NCI-H1048 (cell line): ENCODE measurements around the gene LPAR5.
"Not testable (repeated sequence)": the region's sequence is repeated elsewhere in the genome, so short reads cannot be mapped to it uniquely, and the experiment has no call there.

Experiments used
- DNase-seq: peaks from one replicate; lab custom pipeline; 2025; lab: John Stamatoyannopoulos, UW

Gene LPAR5

GRCh38 chr12:6606331-6607131 lies 29.2 kb downstream of the LPAR5 start:
- no peak for DNase-seq

DNA sequence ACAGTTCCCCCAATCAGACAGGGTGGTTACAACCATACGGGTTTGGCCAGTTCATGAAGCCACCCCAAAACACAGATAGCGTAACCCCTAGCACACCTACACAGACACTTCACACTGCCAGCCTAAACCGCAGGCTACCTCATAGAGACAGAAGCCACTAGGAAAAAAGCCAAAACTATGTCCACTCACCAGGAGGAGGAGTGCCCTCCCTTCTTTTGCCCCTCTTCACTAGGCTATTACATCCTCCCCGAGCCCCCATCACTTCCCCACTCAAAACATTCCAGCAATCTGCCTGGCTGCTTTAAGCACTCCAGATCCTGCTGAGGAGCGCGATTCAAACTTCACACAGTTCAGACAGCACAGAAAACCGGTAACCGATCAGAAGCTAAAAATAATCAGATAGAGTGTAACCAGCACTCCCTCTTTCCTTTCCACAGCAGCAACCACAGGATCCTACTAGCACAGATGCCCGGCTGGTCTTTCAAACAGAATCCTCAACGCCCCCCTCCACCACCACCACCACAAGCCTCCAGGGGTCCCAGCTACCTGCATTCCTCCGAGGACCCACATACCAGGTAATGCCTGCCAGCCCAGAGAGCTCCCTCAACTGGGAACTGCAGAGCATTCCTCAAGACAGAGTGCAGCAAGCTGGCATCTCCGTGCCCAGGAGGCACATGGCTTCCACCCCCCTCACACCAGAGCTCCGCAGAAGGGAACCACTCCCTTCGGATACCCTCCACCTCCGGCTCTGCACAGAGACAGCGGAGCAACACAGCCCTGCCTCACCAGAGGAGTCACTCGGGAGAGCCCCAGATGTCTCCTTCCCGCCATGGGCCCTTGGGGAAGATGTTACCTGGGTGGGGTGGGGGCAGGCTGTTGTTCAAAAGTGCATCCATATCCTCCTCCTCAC lies 30.1 kb downstream of the LPAR5 start:
- no peak for DNase-seq

DNA sequence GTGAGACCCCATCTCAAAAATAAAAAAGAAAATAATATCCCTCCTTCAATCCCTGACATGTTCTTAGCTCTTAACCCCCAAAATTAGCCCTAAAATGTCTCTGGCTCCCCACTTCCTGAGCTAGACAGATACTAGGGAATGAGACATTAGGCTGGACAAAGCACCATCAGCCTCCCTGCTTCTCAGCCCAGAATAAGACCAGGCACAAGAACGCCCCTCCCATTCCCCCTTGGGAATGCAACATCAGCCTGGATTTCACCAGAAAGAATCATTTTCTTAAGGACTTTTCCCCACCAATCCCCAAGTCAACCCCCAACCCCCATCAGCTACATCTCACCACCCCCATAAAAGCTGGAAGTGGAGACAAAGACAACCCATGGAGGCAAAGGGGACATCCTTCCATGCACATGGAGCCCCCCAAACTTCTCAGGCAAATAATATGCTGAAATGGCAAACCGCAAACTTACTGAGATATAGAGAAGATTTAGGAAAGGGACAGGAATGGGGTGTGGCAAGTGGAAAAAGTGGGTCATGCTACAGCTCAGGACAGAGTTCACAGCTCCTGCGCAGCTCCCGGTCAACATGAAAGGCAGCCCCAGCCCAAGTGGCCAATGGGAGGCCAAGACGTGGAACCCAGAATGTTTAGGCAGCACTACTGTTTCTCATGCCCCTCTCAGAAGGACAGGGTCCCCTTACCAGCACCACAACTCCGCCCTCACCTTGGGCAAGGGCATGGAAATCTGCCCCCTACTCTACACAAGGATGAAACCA lies 31.3 kb downstream of the LPAR5 start:
- DNase-seq: no peak

DNA sequence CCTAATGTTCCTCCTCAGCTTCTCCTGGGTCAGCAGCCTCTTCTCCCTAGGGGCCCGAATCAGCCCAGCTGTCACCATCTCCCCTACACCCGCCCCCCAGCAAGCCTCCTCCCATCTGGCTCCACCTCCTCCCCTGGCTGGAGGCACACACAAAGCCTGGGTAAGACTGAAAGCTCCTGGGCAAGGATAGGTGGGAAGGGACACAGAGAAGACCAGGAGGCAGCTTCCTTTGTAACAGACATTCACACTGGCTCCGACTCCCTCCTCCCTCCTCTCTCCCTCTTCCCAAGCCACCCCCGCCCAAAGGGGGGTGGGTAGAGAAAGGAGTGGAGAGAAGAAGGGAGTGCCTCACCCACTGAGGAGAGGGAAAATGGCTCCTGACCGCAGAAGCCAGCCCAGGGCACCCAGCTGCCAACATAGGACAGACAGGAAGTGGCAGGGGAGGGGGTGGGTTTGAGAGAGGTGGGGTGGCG lies 32.6 kb downstream of the LPAR5 start:
- no peak for DNase-seq

- no peak for DNase-seq
These were observed 33.2 kb downstream of the LPAR5 start for GRCh38 chr12:6602526-6602925.

DNA sequence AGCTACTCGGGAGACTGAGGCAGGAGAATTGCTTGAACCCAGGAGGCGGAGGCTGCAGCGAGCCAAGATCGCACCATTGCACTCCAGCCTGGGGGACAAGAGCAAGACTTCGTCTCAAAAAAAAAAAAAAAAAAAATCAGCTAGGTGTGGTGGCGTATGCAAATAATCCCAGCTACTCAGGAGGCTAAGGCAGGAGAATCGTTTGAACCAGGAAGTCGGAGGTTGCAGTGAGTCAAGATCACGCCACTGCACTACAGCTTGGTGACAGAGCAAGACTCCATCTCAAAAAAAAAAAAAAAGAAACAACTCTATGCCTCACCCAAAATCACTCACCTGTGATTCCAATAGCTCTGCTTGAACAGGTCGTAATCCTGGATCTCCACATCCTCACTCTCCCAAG lies 40.1 kb downstream of the LPAR5 start:
- not testable (repeated sequence) for DNase-seq

- no peak for DNase-seq
These were observed 43.7 kb downstream of the LPAR5 start for GRCh38 chr12:6592087-6592486.

GRCh38 chr12:6586569-6586968 lies 49.2 kb downstream of the LPAR5 start:
- DNase-seq: not testable (repeated sequence)

GRCh38 chr12:6584293-6584692 lies 51.5 kb downstream of the LPAR5 start:
- no peak for DNase-seq

DNA sequence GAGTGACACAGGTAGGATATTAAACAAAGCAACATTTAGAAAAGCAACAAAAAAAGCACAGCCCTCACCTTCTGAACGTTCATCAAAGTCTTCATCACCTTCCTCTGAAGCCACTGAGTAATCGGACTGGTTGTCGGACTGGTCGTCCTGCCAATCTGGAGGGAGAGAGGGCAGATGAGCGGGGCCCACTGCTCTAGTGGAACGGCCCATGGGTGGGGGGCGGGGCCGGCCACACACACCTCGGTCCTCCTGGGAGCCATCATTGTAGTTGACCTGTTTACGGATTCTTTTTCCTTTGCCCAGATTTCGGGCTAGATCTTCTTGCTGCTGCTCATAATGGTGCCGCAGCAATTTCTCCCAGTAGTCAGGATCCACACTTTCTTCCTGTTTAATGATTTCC lies 52.8 kb downstream of the LPAR5 start:
- no peak for DNase-seq

DNA sequence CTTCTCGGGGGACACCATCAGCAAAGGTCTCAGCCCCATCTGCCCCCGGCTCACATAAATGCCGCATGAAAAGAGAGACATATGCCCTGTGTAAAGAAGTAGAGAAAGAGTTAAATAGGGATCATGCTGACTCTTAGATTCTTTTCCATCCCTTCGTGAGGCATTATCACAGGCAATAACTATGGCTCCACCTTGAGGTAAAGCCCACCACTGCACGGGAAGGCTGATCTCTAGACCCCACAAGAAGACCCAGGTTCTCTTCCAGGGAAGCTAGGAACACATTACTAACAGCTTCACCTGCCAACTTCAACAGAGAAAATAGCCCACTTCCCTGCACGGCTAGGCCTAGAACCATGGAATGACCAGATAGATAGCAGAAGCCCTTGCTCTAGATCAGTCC lies 53.6 kb downstream of the LPAR5 start:
- DNase-seq: no peak

- no peak for DNase-seq
These were observed 60.1 kb downstream of the LPAR5 start for GRCh38 chr12:6575648-6576047.

DNA sequence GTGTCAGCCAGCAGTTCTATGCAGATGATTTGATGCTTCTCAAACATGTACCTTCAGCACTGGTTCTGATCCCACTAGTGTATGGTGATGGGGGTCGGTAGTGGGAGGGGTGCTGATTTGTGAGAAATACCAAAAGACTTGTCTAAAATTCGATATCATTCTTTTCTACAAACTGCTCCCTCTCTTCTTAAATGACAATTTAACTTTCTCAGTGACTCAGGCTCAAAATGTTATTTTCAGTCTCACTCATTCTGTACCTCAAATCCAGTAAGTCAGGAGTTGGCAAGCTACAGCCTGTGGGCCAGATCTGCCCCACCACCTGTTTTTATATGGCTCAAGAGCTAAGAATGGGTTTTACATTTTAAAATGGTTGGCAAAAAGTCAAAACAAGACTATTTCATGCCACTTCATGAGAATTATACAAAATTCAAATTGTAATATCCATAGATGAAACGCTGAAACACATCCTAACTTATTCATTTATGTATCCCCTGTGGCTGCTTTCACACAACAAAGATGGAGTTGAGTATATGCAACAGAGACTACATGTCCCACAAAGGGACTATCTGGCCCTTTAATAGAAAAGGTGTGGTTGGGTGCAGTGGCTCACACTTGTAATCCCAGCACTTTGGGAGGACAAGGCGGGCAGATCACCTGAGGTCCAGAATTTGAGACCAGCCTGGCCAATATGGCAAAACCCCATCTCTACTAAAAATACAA lies 61.0 kb downstream of the LPAR5 start:
- DNase-seq: no peak

GRCh38 chr12:6573001-6573400 lies 62.8 kb downstream of the LPAR5 start:
- DNase-seq: no peak

- DNase-seq: no peak
These were observed 65.4 kb downstream of the LPAR5 start for GRCh38 chr12:6570264-6570887.

- no peak for DNase-seq
These were observed 66.0 kb downstream of the LPAR5 start for GRCh38 chr12:6569786-6570185.

GRCh38 chr12:6569312-6569711 lies 66.4 kb downstream of the LPAR5 start:
- no peak for DNase-seq
